ENCODE measurements around the gene SLC25A47.

- TF ChIP-seq ZNF274 (IDR thresholded peaks at IDR 0.05; ENCODE audit: low read depth, low read length): no peak
- TF ChIP-seq YY1 (IDR thresholded peaks at IDR 0.05; ENCODE audit: insufficient read depth, insufficient read length): no peak
These were observed 23.9 kb upstream of the SLC25A47 start for GRCh38 chr14:100299238-100299560.

All from NT2/D1 (cell line).